Osteoblast (primary cell): ENCODE results near the gene AP5S1. TPM values are rescaled to one million over a fixed set of nuclear protein-coding genes. Genes with fewer than 3 reads are reported as not detected.
A peak's percentile ranks its signal among the peaks of the same experiment; 100 is the strongest.

Experiments used
- DNase-seq: peaks from one replicate; pipeline ENCODE4 v3.0.0; 2011; ENCODE audit warnings: low spot score, mixed read lengths; ENCODE audit not compliant: insufficient read length; ENCODE audit errors: missing footprints
- H2AFZ ChIP-seq: 2 replicates; pipeline ENCODE4 v1.6.0; 2011; ENCODE audit warnings: mild to moderate bottlenecking, low read length
- H3K27ac ChIP-seq: 2 replicates; pipeline ENCODE4 v1.5.1; 2011; ENCODE audit warnings: mild to moderate bottlenecking, low read depth, low read length, moderate library complexity
- H3K27me3 ChIP-seq: 2 replicates; pipeline ENCODE4 v1.6.0; 2012; ENCODE audit warnings: mild to moderate bottlenecking, control low read depth, inconsistent platforms, low read length, moderate library complexity; ENCODE audit not compliant: insufficient read depth
- H3K36me3 ChIP-seq: 2 replicates; pipeline ENCODE4 v1.5.1; 2011; ENCODE audit warnings: mild to moderate bottlenecking, low read length, control low read depth, moderate library complexity; ENCODE audit not compliant: insufficient read depth
- H3K4me1 ChIP-seq: 2 replicates; pipeline ENCODE4 v1.5.1; 2011; ENCODE audit warnings: mild to moderate bottlenecking, low read length, control low read depth, moderate library complexity; ENCODE audit not compliant: insufficient read depth
- H3K4me2 ChIP-seq: 2 replicates; pipeline ENCODE4 v1.6.0; 2011; ENCODE audit warnings: mild to moderate bottlenecking, low read length; ENCODE audit not compliant: insufficient read depth
- H3K4me3 ChIP-seq: fragments of 200-600 bp; sonication (generic); 3 replicates; pipeline ENCODE4 v1.5.1; 2012; ENCODE audit warnings: mild to moderate bottlenecking, low read length, inconsistent platforms; ENCODE audit not compliant: insufficient read depth
- H3K79me2 ChIP-seq: 2 replicates; pipeline ENCODE4 v1.6.0; 2012; ENCODE audit warnings: mild to moderate bottlenecking, low read length, control low read depth, inconsistent platforms; ENCODE audit not compliant: insufficient read depth
- H3K9me3 ChIP-seq: 2 replicates; pipeline ENCODE4 v1.5.1; 2011; ENCODE audit warnings: low read depth, low read length, control low read depth
- H4K20me1 ChIP-seq: 2 replicates; pipeline ENCODE4 v1.6.0; 2012; ENCODE audit warnings: mild to moderate bottlenecking, low read length, control low read depth; ENCODE audit not compliant: insufficient read depth
- total RNA-seq: library from RNA; depleted of rRNA; stranded (reverse); fragments of >200 nt; gene quantifications from 2 replicates; pipeline ENCODE4 v1.2.3, GENCODE V29; 2012
- TF ChIP-seq, protein P1 (sequence below): IDR thresholded peaks from 2 replicates; pipeline ENCODE4 v1.5.1; 2011; ENCODE audit warnings: mild to moderate bottlenecking, low read depth, low read length, moderate library complexity; ENCODE audit errors: extremely low read depth

The AP5S1 gene
- total RNA-seq, 1 donor: 25.3 TPM

- Histone ChIP-seq H3K9me3 (no peaks in the 10 kb centered on the region), H3K4me1 (peaks cover 18% of the 10 kb centered on the region), H2AFZ (peak overlapping the region; percentile 93), H4K20me1 (peaks cover 3% of the 10 kb centered on the region), H3K4me3 (peak overlapping the region; percentile 98), H3K27me3 (no peaks in the 10 kb centered on the region), H3K36me3 (peaks cover 32% of the 10 kb centered on the region), H3K79me2 (peaks cover 17% of the 10 kb centered on the region), H3K4me2 (peak overlapping the region; percentile 96), H3K27ac (peak overlapping the region; percentile 100)
- DNase-seq: no peak
- TF ChIP-seq, protein P1, sequence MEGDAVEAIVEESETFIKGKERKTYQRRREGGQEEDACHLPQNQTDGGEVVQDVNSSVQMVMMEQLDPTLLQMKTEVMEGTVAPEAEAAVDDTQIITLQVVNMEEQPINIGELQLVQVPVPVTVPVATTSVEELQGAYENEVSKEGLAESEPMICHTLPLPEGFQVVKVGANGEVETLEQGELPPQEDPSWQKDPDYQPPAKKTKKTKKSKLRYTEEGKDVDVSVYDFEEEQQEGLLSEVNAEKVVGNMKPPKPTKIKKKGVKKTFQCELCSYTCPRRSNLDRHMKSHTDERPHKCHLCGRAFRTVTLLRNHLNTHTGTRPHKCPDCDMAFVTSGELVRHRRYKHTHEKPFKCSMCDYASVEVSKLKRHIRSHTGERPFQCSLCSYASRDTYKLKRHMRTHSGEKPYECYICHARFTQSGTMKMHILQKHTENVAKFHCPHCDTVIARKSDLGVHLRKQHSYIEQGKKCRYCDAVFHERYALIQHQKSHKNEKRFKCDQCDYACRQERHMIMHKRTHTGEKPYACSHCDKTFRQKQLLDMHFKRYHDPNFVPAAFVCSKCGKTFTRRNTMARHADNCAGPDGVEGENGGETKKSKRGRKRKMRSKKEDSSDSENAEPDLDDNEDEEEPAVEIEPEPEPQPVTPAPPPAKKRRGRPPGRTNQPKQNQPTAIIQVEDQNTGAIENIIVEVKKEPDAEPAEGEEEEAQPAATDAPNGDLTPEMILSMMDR: no peak
Observed at GRCh38 chr20:3820901-3821727, 767 bp downstream of the AP5S1 start.

GRCh38 chr20:3821996-3822395, 1.6 kb downstream of the AP5S1 start:
- H3K27me3 ChIP-seq: no peaks in the 10 kb centered on the region
- H3K4me1 ChIP-seq: peaks cover 18% of the 10 kb centered on the region
- H3K79me2 ChIP-seq: peaks cover 17% of the 10 kb centered on the region
- no peaks in the 10 kb centered on the region for H3K9me3 ChIP-seq
- no peak overlapping the region for H3K4me3 ChIP-seq
- peak overlapping the region; percentile 100 for H3K27ac ChIP-seq
- no peak overlapping the region for H3K4me2 ChIP-seq
- H2AFZ ChIP-seq: no peak overlapping the region
- TF ChIP-seq, protein P1: no peak
- peaks cover 34% of the 10 kb centered on the region for H3K36me3 ChIP-seq
- no peak for DNase-seq
- H4K20me1 ChIP-seq: peaks cover 3% of the 10 kb centered on the region

GRCh38 chr20:3823881-3824280, 3.5 kb downstream of the AP5S1 start:
- Histone ChIP-seq H3K79me2 (peaks cover 17% of the 10 kb centered on the region), H2AFZ (no peak overlapping the region), H3K36me3 (peaks cover 34% of the 10 kb centered on the region), H3K4me1 (peaks cover 12% of the 10 kb centered on the region), H4K20me1 (peaks cover 3% of the 10 kb centered on the region), H3K27me3 (no peaks in the 10 kb centered on the region), H3K27ac (no peak overlapping the region), H3K9me3 (no peaks in the 10 kb centered on the region), H3K4me2 (no peak overlapping the region), H3K4me3 (no peak overlapping the region)
- TF ChIP-seq, protein P1: no peak
- DNase-seq: no peak

- Histone ChIP-seq H2AFZ (no peak overlapping the region), H3K9me3 (no peaks in the 10 kb centered on the region), H3K36me3 (peaks cover 34% of the 10 kb centered on the region), H3K79me2 (peaks cover 17% of the 10 kb centered on the region), H3K4me2 (no peak overlapping the region), H3K27ac (no peak overlapping the region), H4K20me1 (peaks cover 3% of the 10 kb centered on the region), H3K4me1 (peaks cover 7% of the 10 kb centered on the region), H3K27me3 (no peaks in the 10 kb centered on the region), H3K4me3 (no peak overlapping the region)
- TF ChIP-seq, protein P1: no peak
- DNase-seq: no peak
Observed at GRCh38 chr20:3825526-3825925, 5.2 kb downstream of the AP5S1 start.
